Medulla oblongata (tissue), 1 donor: ENCODE data around the gene FAAP20.
"Not testable (repeated sequence)": the region's sequence is repeated elsewhere in the genome, so short reads cannot be mapped to it uniquely, and the experiment has no call there.

ENCODE experiments used
- DNase-seq: peaks from one replicate; pipeline ENCODE4 v3.0.0-alpha.2; 2015; ENCODE audit errors: extremely low spot score

FAAP20 gene

GRCh38 chr1:2157856-2158255 lies 36.7 kb downstream of the FAAP20 start:
- no peak for DNase-seq

- DNase-seq, result no peak
Measured at GRCh38 chr1:2156866-2157265, 37.7 kb downstream of the FAAP20 start.

- DNase-seq, result no peak
Measured at GRCh38 chr1:2155788-2156187, 38.8 kb downstream of the FAAP20 start.

- no peak for DNase-seq
Measured at GRCh38 chr1:2155147-2155598, 39.4 kb downstream of the FAAP20 start.

- DNase-seq, result no peak
Measured at GRCh38 chr1:2154022-2154421, 40.5 kb downstream of the FAAP20 start.

- no peak for DNase-seq
Measured at GRCh38 chr1:2152954-2153353, 41.6 kb downstream of the FAAP20 start.

GRCh38 chr1:2151911-2152310 lies 42.7 kb downstream of the FAAP20 start:
- DNase-seq, result no peak

GRCh38 chr1:2151252-2151651 lies 43.3 kb downstream of the FAAP20 start:
- no peak for DNase-seq

GRCh38 chr1:2150801-2151200 lies 43.8 kb downstream of the FAAP20 start:
- DNase-seq, result no peak

- no peak for DNase-seq
Measured at GRCh38 chr1:2148691-2149090, 45.9 kb downstream of the FAAP20 start.

- DNase-seq, result not testable (repeated sequence)
Measured at GRCh38 chr1:2147869-2148268, 46.7 kb downstream of the FAAP20 start.

GRCh38 chr1:2146836-2147517 lies 47.6 kb downstream of the FAAP20 start:
- DNase-seq, result no peak

- no peak for DNase-seq
Measured at GRCh38 chr1:2145946-2146835, 48.4 kb downstream of the FAAP20 start.

GRCh38 chr1:2144501-2145090 lies 50.0 kb downstream of the FAAP20 start:
- no peak for DNase-seq

- DNase-seq, result no peak
Measured at GRCh38 chr1:2143814-2144500, 50.6 kb downstream of the FAAP20 start.

- no peak for DNase-seq
Measured at GRCh38 chr1:2141025-2141424, 53.5 kb downstream of the FAAP20 start.
